Pancreas (tissue), 10 donors: ENCODE results near the gene KAT2A. TPM values are rescaled to one million over a fixed set of nuclear protein-coding genes. Genes with fewer than 3 reads are reported as not detected.
A peak's percentile ranks its signal among the peaks of the same experiment; 100 is the strongest.
"Not testable (repeated sequence)": the region's sequence is repeated elsewhere in the genome, so short reads cannot be mapped to it uniquely, and the experiment has no call there.

ENCODE experiments used
- ATAC-seq, 4 donors: fragments of 200-7000 bp; cut with Tn5 transposase; one replicate each; pipeline versions ENCODE4 v1.8.0 to v1.9.1; 2020; ENCODE audit warnings: mild to moderate bottlenecking in 4 of 4, moderate library complexity in 4 of 4
- DNase-seq, 6 donors: peaks; one replicate each; pipeline ENCODE4 v3.0.0-alpha.2; 2020
- FAIRE-seq: peaks from 2 replicates; lab custom pipeline; 2012; peaks lifted over from hg19 to GRCh38; lab: Jason Lieb, UNC
- H3K27ac ChIP-seq, 4 donors: fragments of 200-600 bp; sonication (generic); 1 replicate in 3 of 4; 2 replicates in 1 of 4; pipeline versions ENCODE4 v1.5.0 to v1.8.0; 2020
- H3K27me3 ChIP-seq, 4 donors: fragments of 200-600 bp; one replicate each; pipeline ENCODE4 v1.8.0; 2021
- H3K36me3 ChIP-seq, 3 donors: fragments of 200-600 bp; sonication (generic) in 1 of 3; one replicate each; pipeline versions ENCODE4 v1.5.0 to v1.8.0; 2020 to 2021
- H3K4me1 ChIP-seq, 3 donors: fragments of 200-600 bp; one replicate each; pipeline ENCODE4 v1.8.0; 2021
- H3K4me3 ChIP-seq, 4 donors: fragments of 200-600 bp; sonication (generic) in 2 of 4; one replicate each; pipeline versions ENCODE4 v1.5.0 to v1.8.0; 2020 to 2021
- H3K9me3 ChIP-seq, 4 donors: fragments of 200-600 bp; one replicate each; pipeline ENCODE4 v1.8.0; 2021
- WGBS, 2 donors: extraction: QIAGEN DNeasy Blood & Tissue Kit; methylation state at CpG; one replicate each; pipeline ENCODE4 v1.1.7; 2013; 5-methylcytosine and 5-hydroxymethylcytosine counted together
- intact Hi-C, 3 donors: fragments of 100-400 bp; cut with DNase I; formaldehyde crosslinking; loops; one replicate each; pipeline versions ENCODE4 v1.11.1 to v1.14.2; 2022
- polyA plus RNA-seq, 2 donors: library from polyadenylated mRNA; stranded (reverse); fragments of 200-250 nt; gene quantifications; one replicate each; pipeline ENCODE4 v1.2.3, GENCODE V29; 2013
- total RNA-seq, 6 donors: library from RNA; stranded (reverse); fragmentation: NEBNext Ultra II Directional in 4 of 6; extraction: Animal tissue kit (Norgen Biotek cat#: 25700) in 4 of 6; gene quantifications; one replicate each; pipeline versions ENCODE4 v1.2.1 to v1.2.4, GENCODE V29; 2021 to 2023
- TF ChIP-seq, protein P1 (sequence below), 4 donors: fragments of 200-600 bp; sonication (generic) in 3 of 4; IDR thresholded peaks; one replicate each; pipeline versions ENCODE4 v1.5.0 to v1.8.0; 2021; ENCODE audit warnings: antibody characterized with exemption in 4 of 4
- donor health status: healthy with polysubstance abuse.
- donor health status: DM: no; HTN: no; CAD: no; lungs with moderate emphysema.
- donor health status: DM: no; HTN: no; CAD: no.
- donor health status: control.
- donor health status: control.
- donor health status: Bipolar disorder and iron deficiency.
- donor health status: DM: yes; HTN: yes; CAD: no.
- donor health status: DM: no; HTN: no; CAD: no.
- donor health status: DM: no; HTN: no; CAD: no.
- donor health status: DM: yes; HTN: yes; CAD: no.

Gene KAT2A
- total and polyA plus RNA-seq, 8 donors, result 17.5 to 158 (median 25.2) TPM

DNA sequence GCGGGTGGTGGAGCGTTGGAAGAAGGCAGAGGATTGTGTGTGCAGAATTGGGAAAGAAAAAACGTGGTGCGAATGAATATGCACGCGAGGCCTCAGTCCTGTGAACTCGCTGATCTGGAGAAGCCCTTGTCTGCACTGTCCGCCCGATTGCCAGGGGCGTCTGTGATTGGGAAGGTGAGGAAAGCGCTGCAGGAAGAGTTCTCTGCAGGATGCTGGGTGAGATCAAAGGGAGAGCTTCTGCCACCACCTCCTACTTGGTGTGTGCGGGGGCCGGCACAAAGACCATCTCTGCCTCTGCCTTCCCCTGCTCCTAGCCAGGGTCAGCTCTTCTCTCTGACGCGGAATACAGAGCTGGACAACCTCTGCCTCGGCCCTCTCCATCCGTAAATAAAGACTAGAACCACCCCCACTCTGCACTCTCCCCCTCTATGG, 34.5 kb upstream of the KAT2A start:
- WGBS, 2 donors, result 50 to 52% methylated on average over 17 of the region's 17 CpGs
- no peaks in the 10 kb centered on the region for H3K9me3 ChIP-seq
- intact Hi-C loops, result no loop called here
- H3K27me3 ChIP-seq, result no peaks in the 10 kb centered on the region
- peaks cover 0 to 15% (median 12%) of the 10 kb centered on the region in 3 donors for H3K4me1 ChIP-seq
- DNase-seq, result no peak
- H3K36me3 ChIP-seq, result no peaks in the 10 kb centered on the region
- no peak overlapping the region for H3K27ac ChIP-seq
- TF ChIP-seq, protein P1, sequence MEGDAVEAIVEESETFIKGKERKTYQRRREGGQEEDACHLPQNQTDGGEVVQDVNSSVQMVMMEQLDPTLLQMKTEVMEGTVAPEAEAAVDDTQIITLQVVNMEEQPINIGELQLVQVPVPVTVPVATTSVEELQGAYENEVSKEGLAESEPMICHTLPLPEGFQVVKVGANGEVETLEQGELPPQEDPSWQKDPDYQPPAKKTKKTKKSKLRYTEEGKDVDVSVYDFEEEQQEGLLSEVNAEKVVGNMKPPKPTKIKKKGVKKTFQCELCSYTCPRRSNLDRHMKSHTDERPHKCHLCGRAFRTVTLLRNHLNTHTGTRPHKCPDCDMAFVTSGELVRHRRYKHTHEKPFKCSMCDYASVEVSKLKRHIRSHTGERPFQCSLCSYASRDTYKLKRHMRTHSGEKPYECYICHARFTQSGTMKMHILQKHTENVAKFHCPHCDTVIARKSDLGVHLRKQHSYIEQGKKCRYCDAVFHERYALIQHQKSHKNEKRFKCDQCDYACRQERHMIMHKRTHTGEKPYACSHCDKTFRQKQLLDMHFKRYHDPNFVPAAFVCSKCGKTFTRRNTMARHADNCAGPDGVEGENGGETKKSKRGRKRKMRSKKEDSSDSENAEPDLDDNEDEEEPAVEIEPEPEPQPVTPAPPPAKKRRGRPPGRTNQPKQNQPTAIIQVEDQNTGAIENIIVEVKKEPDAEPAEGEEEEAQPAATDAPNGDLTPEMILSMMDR (IDR thresholded peaks at IDR 0.05), result no peak
- no peak for FAIRE-seq
- H3K4me3 ChIP-seq, result peak overlapping the region in 3 of 4 donors; percentile 73 to 98 (median 96)
- no peak for ATAC-seq

DNA sequence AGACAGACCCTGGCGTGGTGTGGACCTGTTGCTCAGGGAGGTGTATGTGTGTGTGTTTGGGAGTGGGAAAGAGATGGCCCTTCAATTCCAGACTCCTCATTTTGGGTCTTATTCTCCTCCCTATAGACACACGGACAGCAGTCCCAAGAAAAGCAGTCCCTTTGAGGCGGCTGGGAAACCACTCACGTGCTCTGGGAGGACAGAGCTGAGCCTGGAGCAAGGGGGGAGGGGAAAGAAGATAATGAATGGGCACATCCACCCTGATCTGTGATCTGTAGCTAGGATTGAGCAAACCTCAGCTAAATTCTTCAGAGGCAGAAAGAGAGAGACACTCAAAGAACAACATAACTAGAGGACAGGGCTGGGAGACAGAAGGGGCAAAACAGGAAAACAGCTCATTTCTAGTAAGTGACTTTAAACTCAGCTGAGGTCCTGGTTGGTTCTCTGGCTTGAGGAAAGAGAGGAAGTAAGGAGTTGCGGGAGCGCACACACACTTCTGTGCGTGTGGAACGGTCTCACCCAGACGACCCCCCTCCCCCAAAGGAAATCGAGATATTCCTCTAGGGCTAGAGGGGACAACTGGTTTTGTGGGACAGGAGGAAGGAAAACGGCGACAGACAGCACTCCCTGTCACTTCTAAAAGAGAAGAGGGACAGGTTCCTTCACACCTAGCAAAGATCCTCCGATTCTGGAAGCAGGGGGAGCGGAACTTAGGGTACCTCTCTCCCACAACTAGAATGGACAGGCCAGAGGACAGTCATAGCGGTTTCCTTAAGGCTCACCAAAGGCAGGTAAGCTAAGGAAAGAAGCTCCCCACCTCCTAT, 33.0 kb upstream of the KAT2A start:
- no peak for DNase-seq
- no peaks in the 10 kb centered on the region for H3K36me3 ChIP-seq
- FAIRE-seq, result no peak
- peak in 1 of 4 donors; percentile 2 for ATAC-seq
- peak overlapping the region; percentile 43 to 55 (median 48) for H3K27ac ChIP-seq
- TF ChIP-seq, protein P1 (IDR thresholded peaks at IDR 0.05), result no peak
- H3K4me1 ChIP-seq, result peaks cover 0 to 15% (median 12%) of the 10 kb centered on the region in 3 donors
- WGBS, 2 donors, result 3 to 4% methylated on average over 15 of the region's 15 CpGs
- H3K27me3 ChIP-seq, result no peaks in the 10 kb centered on the region
- H3K4me3 ChIP-seq, result peak overlapping the region; percentile 73 to 98 (median 97)
- intact Hi-C loops, result no loop called here
- no peaks in the 10 kb centered on the region for H3K9me3 ChIP-seq

DNA sequence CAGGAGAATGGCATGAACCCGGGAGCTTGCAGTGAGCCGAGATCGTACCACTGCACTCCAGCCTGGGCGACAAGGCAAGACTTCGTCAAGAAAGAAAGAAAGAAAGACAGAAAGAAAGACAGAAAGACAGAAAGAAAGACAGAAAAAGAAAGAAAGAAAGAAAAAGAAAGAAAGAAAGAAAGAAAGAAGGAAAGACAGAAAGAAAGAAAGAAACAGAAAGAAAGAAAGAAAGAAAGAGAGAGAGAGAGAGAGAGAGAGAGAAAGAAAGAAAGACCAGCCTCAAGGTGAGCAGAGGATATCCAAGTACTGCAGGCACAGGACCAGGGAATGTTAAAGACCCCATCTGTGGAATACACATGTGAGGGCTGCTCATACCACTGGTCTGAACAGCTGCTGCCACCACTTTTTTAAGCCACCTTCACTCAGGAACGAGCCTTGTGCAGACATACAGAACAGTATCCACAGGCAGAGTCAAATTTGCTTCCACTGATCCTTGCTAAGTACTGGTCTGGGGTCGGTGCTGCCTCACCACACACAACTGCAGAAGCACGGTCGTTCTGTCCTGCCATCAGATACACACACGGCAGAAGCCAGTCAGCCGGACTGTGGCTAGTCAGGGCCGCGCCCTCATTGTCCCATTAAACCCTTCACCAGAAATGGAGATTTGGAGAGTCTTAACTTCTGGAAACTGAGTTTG, 25.9 kb upstream of the KAT2A start:
- no peak for FAIRE-seq
- 84 to 88% methylated on average over 13 of the region's 13 CpGs for WGBS, 2 donors
- TF ChIP-seq, protein P1 (IDR thresholded peaks at IDR 0.05), result no peak
- DNase-seq, result no peak
- Histone ChIP-seq H3K36me3 (peaks cover 0 to 2% (median 0%) of the 10 kb centered on the region in 3 donors), H3K27ac (no peak overlapping the region), H3K4me1 (peaks cover 0 to 8% (median 0%) of the 10 kb centered on the region in 3 donors), H3K9me3 (no peaks in the 10 kb centered on the region), H3K27me3 (no peaks in the 10 kb centered on the region), H3K4me3 (no peak overlapping the region)
- intact Hi-C loops, result no loop called here
- ATAC-seq, result no peak

DNA sequence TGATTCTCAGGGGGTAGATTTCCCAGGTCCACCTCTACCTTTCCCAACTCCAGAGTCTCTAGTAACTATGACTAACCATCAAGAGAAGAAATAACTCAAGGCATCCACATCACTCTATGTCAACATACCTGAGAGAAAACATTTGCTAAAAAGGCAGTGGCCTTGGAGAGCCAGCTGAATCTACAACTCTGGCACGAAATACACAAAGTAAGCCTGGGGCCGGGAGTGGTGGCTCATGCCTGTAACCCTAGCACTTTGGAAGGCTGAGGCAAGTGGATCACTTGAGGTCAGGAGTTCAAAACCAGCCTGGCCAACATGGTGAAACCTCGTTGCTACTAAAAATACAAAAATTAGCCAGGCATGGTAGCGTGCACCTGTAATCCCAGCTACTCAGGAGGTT, 22.0 kb upstream of the KAT2A start:
- H3K36me3 ChIP-seq, intact Hi-C loops, FAIRE-seq, H3K4me3 ChIP-seq, H3K9me3 ChIP-seq, H3K27me3 ChIP-seq: not testable (repeated sequence)
- ATAC-seq (peak; percentile 74 to 87 (median 79)), DNase-seq (peak in 2 of 6 donors; percentile 66 to 70)
- Histone ChIP-seq H3K27ac (peak overlapping the region in 2 of 4 donors; percentile 9 to 22), H3K4me1 (peaks cover 8 to 20% (median 11%) of the 10 kb centered on the region in 3 donors)
- WGBS, 2 donors, result 35 to 40% methylated on average over 4 of the region's 4 CpGs

DNA sequence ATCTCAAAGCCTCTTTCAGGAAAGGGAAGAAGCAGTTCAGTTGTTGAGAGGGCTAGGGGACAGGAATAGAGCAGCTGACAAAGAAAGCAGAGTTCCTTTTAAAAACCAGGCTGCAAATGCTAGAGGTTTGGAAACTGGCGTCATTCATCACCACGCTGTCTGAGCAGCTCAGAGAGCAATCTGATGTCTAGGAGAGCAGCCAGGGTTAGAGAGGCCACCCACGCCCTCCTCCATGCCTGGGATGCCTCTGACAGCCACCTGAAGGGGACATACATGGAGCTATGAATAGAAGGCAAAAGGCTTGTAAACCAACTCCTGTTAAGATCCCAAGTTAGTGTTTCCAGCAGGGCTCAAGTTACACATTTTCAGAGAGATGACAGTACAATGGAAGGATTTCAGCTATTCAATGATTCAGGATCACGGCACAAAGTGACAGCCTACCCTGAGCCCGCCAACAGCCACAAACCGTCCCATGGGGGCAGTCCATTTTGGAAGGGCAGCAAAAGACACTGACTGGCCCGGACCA, 21.3 kb upstream of the KAT2A start:
- DNase-seq, result no peak
- TF ChIP-seq, protein P1 (IDR thresholded peaks at IDR 0.05), result no peak
- FAIRE-seq, result no peak
- WGBS, 2 donors, result 77 to 80% methylated on average over 7 of the region's 7 CpGs
- no peaks in the 10 kb centered on the region for H3K36me3 ChIP-seq
- no peaks in the 10 kb centered on the region for H3K9me3 ChIP-seq
- H3K27ac ChIP-seq, result peak overlapping the region in 1 of 4 donors; percentile 22
- no peaks in the 10 kb centered on the region for H3K27me3 ChIP-seq
- ATAC-seq, result peak in 1 of 4 donors; percentile 18
- H3K4me3 ChIP-seq, result no peak overlapping the region
- intact Hi-C loops, result no loop called here
- peaks cover 14 to 27% (median 15%) of the 10 kb centered on the region in 3 donors for H3K4me1 ChIP-seq
